Activated CD4-positive, alpha-beta memory T cell treated with anti-CD3 and anti-CD28 coated beads for 36 hours (primary cell): ENCODE data around the gene KIF22. TPM values are rescaled to one million over a fixed set of nuclear protein-coding genes. Genes with fewer than 3 reads are reported as not detected.
A peak's percentile ranks its signal among the peaks of the same experiment; 100 is the strongest.

ENCODE experiments used
- CTCF ChIA-PET: fragments of 350-600 bp; sonication (Branson Sonifier 250); formaldehyde crosslinking; loops from one replicate; lab custom pipeline; 2021; ENCODE audit warnings: antibody characterized with exemption, inconsistent platforms; lab: Charles Lee
- POLR2A ChIA-PET: fragments of 350-600 bp; sonication (Branson Sonifier 250); formaldehyde crosslinking; loops from one replicate; lab custom pipeline; 2021; ENCODE audit warnings: antibody characterized with exemption; lab: Charles Lee
- DNase-seq: peaks from one replicate; pipeline ENCODE4 v3.0.0-alpha.2; 2020
- H3K27ac Mint-ChIP-seq: one replicate; pipeline ENCODE4 v1.8.0; 2021; ENCODE audit warnings: mixed read lengths
- H3K27me3 Mint-ChIP-seq: one replicate; pipeline ENCODE4 v1.8.0; 2021; ENCODE audit warnings: mixed read lengths
- H3K36me3 Mint-ChIP-seq: one replicate; pipeline ENCODE4 v1.8.0; 2021; ENCODE audit warnings: mixed read lengths
- H3K4me1 Mint-ChIP-seq: one replicate; pipeline ENCODE4 v1.8.0; 2021; ENCODE audit warnings: low read depth, mixed read lengths
- H3K4me3 Mint-ChIP-seq: one replicate; pipeline ENCODE4 v1.8.0; 2021; ENCODE audit warnings: mild to moderate bottlenecking, mixed read lengths
- H3K9me3 Mint-ChIP-seq: one replicate; pipeline ENCODE4 v1.8.0; 2021; ENCODE audit warnings: mixed read lengths
- intact Hi-C: fragments of 100-400 bp; cut with micrococcal nuclease; formaldehyde crosslinking; loops from one replicate; pipeline ENCODE4 v1.15.1; 2023
- total RNA-seq, 2 experiments: library from RNA; stranded (reverse); gene quantifications; one replicate each; pipeline ENCODE4 v1.2.3, GENCODE V29; 2021

KIF22 gene
- total RNA-seq, 2 experiments from 2014 or later = 174 to 180 TPM

- H3K9me3 Mint-ChIP-seq = no peaks in the 10 kb centered on the region
- peak within 1 kb of the TSS; percentile 98 for H3K4me3 Mint-ChIP-seq
- H3K36me3 Mint-ChIP-seq = peaks cover 36% of the 10 kb centered on the region
- POLR2A ChIA-PET = interaction anchor here (1.0 to 7.9 kb wide), 6 partner anchors 8 to 249 kb away, joined by 4 to 84 read pairs (median 12); partner anchors contain the start of genes ALDOA, KIF22 and MAZ
- H3K27ac Mint-ChIP-seq = peak within 1 kb of the TSS; percentile 90
- peak; percentile 99 for DNase-seq
- intact Hi-C loops = loop anchor here (1.0 kb wide), 3 partner anchors 11 to 114 kb away; no protein-coding TSS in a partner anchor
- CTCF ChIA-PET = interaction anchor here (0.5 to 6.7 kb wide), 24 partner anchors 9 to 224 kb away, joined by 3 to 79 read pairs (median 4); partner anchors contain the start of genes KIF22, MAZ, QPRT and TAOK2
- H3K4me1 Mint-ChIP-seq = peaks cover 41% of the 10 kb centered on the region
- no peaks in the 10 kb centered on the region for H3K27me3 Mint-ChIP-seq
Measured at GRCh38 chr16:29815793-29816693, 25.5 kb downstream of the KIF22 start, which contains the start of gene PAGR1. Gene PAGR1 (plus strand): TSS chr16:29816152. CDS start chr16:29816526, 374 bp downstream.

GRCh38 chr16:29816694-29817441 lies 26.3 kb downstream of the KIF22 start:
- intact Hi-C loops = loop anchor here (1.0 kb wide), 3 partner anchors 10 to 115 kb away; no protein-coding TSS in a partner anchor
- peak; percentile 83 for DNase-seq
- ChIA-PET CTCF (interaction anchor here (0.5 to 6.7 kb wide), 14 partner anchors 9 to 215 kb away, joined by 3 to 79 read pairs (median 5); partner anchors contain the start of genes KIF22 and MAZ), POLR2A (interaction anchor here (0.8 to 7.9 kb wide), 8 partner anchors 9 to 248 kb away, joined by 3 to 84 read pairs (median 8); partner anchors contain the start of genes ALDOA, KIF22 and MAZ)
- Mint-ChIP-seq H3K27me3 (no peaks in the 10 kb centered on the region), H3K27ac (peak overlapping the region; percentile 90), H3K4me3 (peak overlapping the region; percentile 98), H3K9me3 (no peaks in the 10 kb centered on the region), H3K4me1 (peaks cover 39% of the 10 kb centered on the region), H3K36me3 (peaks cover 38% of the 10 kb centered on the region)

- H3K27ac Mint-ChIP-seq = peak overlapping the region; percentile 83
- intact Hi-C loops = no loop called here
- ChIA-PET CTCF (interaction anchor here (0.9 to 6.7 kb wide), 7 partner anchors 9 to 214 kb away, joined by 3 to 79 read pairs (median 7); partner anchors contain the start of genes KIF22 and MAZ), POLR2A (interaction anchor here (0.9 to 7.9 kb wide), 3 partner anchors 8 to 158 kb away, joined by 3 to 84 read pairs (median 17); partner anchors contain the start of gene MAZ)
- H3K27me3 Mint-ChIP-seq = no peaks in the 10 kb centered on the region
- peaks cover 38% of the 10 kb centered on the region for H3K36me3 Mint-ChIP-seq
- peak overlapping the region; percentile 71 for H3K4me3 Mint-ChIP-seq
- peaks cover 51% of the 10 kb centered on the region for H3K4me1 Mint-ChIP-seq
- DNase-seq = no peak
- H3K9me3 Mint-ChIP-seq = no peaks in the 10 kb centered on the region
Measured at GRCh38 chr16:29818082-29818481, 27.5 kb downstream of the KIF22 start.

- no peak for DNase-seq
- intact Hi-C loops = no loop called here
- CTCF ChIA-PET = interaction anchor here (0.7 to 6.7 kb wide), 9 partner anchors 12 to 233 kb away, joined by 3 to 79 read pairs (median 5); partner anchors contain the start of gene MAZ
- Mint-ChIP-seq H3K27ac (peak overlapping the region; percentile 98), H3K4me3 (peak overlapping the region; percentile 91), H3K27me3 (no peaks in the 10 kb centered on the region), H3K4me1 (peaks cover 56% of the 10 kb centered on the region), H3K9me3 (no peaks in the 10 kb centered on the region), H3K36me3 (peaks cover 38% of the 10 kb centered on the region)
- POLR2A ChIA-PET = interaction anchor here (1.1 to 7.9 kb wide), 4 partner anchors 9 to 29 kb away, joined by 3 to 84 read pairs (median 6); partner anchors contain the start of gene MAZ
Measured at GRCh38 chr16:29819506-29819905, 29.0 kb downstream of the KIF22 start.

GRCh38 chr16:29820271-29820701 lies 29.7 kb downstream of the KIF22 start, which contains the start of gene MVP:
Gene MVP (plus strand): TSS chr16:29820462. CDS start chr16:29830550, 10,088 bp downstream.
- peak within 1 kb of the TSS; percentile 98 for H3K27ac Mint-ChIP-seq
- intact Hi-C loops = loop anchor here (1.0 to 10.0 kb wide), 5 partner anchors 29 to 995 kb away; partner anchors contain the start of genes ATXN2L, CDIPT, MYL11 and TBC1D10B
- peak; percentile 77 for DNase-seq
- ChIA-PET CTCF (interaction anchor here (0.7 to 6.7 kb wide), 12 partner anchors 12 to 233 kb away, joined by 3 to 79 read pairs (median 4); partner anchors contain the start of genes KIF22 and MAZ), POLR2A (interaction anchor here (0.8 to 7.9 kb wide), 5 partner anchors 8 to 28 kb away, joined by 3 to 84 read pairs (median 4); partner anchors contain the start of gene MAZ)
- H3K36me3 Mint-ChIP-seq = peaks cover 38% of the 10 kb centered on the region
- H3K4me1 Mint-ChIP-seq = peaks cover 57% of the 10 kb centered on the region
- no peaks in the 10 kb centered on the region for H3K9me3 Mint-ChIP-seq
- H3K4me3 Mint-ChIP-seq = peak within 1 kb of the TSS; percentile 91
- no peaks in the 10 kb centered on the region for H3K27me3 Mint-ChIP-seq

GRCh38 chr16:29820730-29821642 lies 30.4 kb downstream of the KIF22 start:
- intact Hi-C loops = loop anchor here (1.0 to 10.0 kb wide), 5 partner anchors 28 to 996 kb away; partner anchors contain the start of genes ATXN2L, CDIPT, MYL11 and TBC1D10B
- CTCF ChIA-PET = interaction anchor here (0.8 to 6.7 kb wide), 8 partner anchors 13 to 232 kb away, joined by 3 to 79 read pairs (median 6); partner anchors contain the start of genes KIF22 and MAZ
- peak overlapping the region; percentile 98 for H3K27ac Mint-ChIP-seq
- H3K9me3 Mint-ChIP-seq = no peaks in the 10 kb centered on the region
- peak; percentile 79 for DNase-seq
- peaks cover 61% of the 10 kb centered on the region for H3K4me1 Mint-ChIP-seq
- POLR2A ChIA-PET = interaction anchor here (0.8 to 7.9 kb wide), 6 partner anchors 13 to 174 kb away, joined by 3 to 84 read pairs (median 4); partner anchors contain the start of genes HIRIP3 and MAZ
- peak overlapping the region; percentile 91 for H3K4me3 Mint-ChIP-seq
- no peaks in the 10 kb centered on the region for H3K27me3 Mint-ChIP-seq
- peaks cover 35% of the 10 kb centered on the region for H3K36me3 Mint-ChIP-seq

- H3K36me3 Mint-ChIP-seq = peaks cover 33% of the 10 kb centered on the region
Measured at GRCh38 chr16:29821643-29822115, 31.1 kb downstream of the KIF22 start.

GRCh38 chr16:29824589-29825144 lies 34.1 kb downstream of the KIF22 start:
- Mint-ChIP-seq H3K27me3 (no peaks in the 10 kb centered on the region), H3K9me3 (no peaks in the 10 kb centered on the region), H3K4me3 (peak overlapping the region; percentile 59), H3K27ac (peak overlapping the region; percentile 95), H3K4me1 (peaks cover 68% of the 10 kb centered on the region), H3K36me3 (peaks cover 15% of the 10 kb centered on the region)
- DNase-seq = no peak
- intact Hi-C loops = loop anchor here (2.0 to 10.0 kb wide), 4 partner anchors 14 to 1000 kb away; partner anchors contain the start of genes ATXN2L, ITGAL, MYL11 and TBC1D10B
- POLR2A ChIA-PET = interaction anchor here (0.8 to 1.7 kb wide), 4 partner anchors 12 to 101 kb away, joined by 3 to 5 read pairs (median 4); partner anchors contain the start of genes KCTD13, KIF22 and PRRT2
- CTCF ChIA-PET = interaction anchor here (0.6 to 4.6 kb wide), 6 partner anchors 8 to 605 kb away, joined by 3 to 47 read pairs (median 5); partner anchors contain the start of genes DCTPP1 and PAGR1

More at GRCh38 chr16:29821643-29822115, 31.1 kb downstream of the KIF22 start:
- peak overlapping the region; percentile 98 for H3K27ac Mint-ChIP-seq
- peak overlapping the region; percentile 91 for H3K4me3 Mint-ChIP-seq
- H3K27me3 Mint-ChIP-seq = no peaks in the 10 kb centered on the region
- H3K9me3 Mint-ChIP-seq = no peaks in the 10 kb centered on the region
- DNase-seq = no peak
- peaks cover 68% of the 10 kb centered on the region for H3K4me1 Mint-ChIP-seq
- ChIA-PET CTCF (interaction anchor here (0.6 to 6.7 kb wide), 5 partner anchors 14 to 121 kb away, joined by 3 to 79 read pairs (median 27); partner anchors contain the start of genes KIF22 and MAZ), POLR2A (interaction anchor here (1.0 to 7.9 kb wide), 4 partner anchors 13 to 173 kb away, joined by 3 to 84 read pairs (median 6); partner anchors contain the start of genes HIRIP3, KIF22 and MAZ)
- intact Hi-C loops = loop anchor here (2.0 to 10.0 kb wide), 4 partner anchors 27 to 997 kb away; partner anchors contain the start of genes ATXN2L, MYL11 and TBC1D10B
